Kidney glomerular epithelial cell (primary cell): Measurements from ENCODE around the gene DNAJC22.
A peak's percentile ranks its signal among the peaks of the same experiment; 100 is the strongest.
"Not testable (repeated sequence)": the region's sequence is repeated elsewhere in the genome, so short reads cannot be mapped to it uniquely, and the experiment has no call there.

Experiments used
- DNase-seq: peaks from one replicate; lab custom pipeline; 2025; lab: John Stamatoyannopoulos, UW

Gene DNAJC22

DNA sequence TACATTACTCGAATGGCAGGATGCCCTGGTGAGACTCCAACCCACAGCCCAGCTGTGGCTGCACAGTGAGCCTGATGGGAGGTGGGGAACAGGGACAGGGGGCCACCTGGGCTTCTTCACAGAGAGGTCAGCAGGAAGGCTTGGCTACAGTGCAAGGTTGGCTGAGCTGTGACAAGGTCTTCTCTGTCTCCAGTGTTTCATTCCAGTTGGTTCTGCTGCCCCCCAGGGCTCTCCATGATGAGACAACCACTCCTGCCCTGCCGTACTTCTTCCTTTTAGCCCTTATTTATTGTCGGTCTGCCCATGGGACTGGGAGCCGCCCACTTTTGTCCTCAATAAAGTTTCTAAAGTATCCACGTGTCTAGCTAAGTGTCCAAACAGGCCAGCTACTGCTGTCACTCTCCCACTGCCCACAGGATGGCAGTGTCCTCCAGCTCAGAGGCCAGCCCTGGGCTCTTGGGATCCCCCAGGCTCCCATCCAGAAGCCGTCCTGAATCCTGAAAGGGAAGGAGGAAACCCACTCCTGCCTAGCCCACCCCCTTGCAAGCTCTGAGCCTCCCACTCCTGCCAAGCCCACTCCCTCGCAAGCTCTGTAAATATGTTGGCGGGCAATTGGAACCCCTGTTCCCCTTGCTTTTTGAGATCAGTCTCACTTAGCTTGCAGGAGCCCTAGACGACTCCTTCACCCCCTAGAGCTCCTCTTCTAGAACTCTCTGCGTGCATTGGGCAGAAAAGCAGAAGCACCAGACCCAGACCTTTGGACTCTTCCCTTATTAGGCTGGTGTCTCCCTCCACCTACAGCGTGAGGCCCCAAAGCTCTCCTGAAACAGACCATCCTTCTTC is 15.1 kb upstream of the DNAJC22 start:
- peak; percentile 52 for DNase-seq

- no peak for DNase-seq
Observed at GRCh38 chr12:49332441-49332861, 14.2 kb upstream of the DNAJC22 start.

GRCh38 chr12:49332891-49333371 is 13.8 kb upstream of the DNAJC22 start:
- no peak for DNase-seq

DNA sequence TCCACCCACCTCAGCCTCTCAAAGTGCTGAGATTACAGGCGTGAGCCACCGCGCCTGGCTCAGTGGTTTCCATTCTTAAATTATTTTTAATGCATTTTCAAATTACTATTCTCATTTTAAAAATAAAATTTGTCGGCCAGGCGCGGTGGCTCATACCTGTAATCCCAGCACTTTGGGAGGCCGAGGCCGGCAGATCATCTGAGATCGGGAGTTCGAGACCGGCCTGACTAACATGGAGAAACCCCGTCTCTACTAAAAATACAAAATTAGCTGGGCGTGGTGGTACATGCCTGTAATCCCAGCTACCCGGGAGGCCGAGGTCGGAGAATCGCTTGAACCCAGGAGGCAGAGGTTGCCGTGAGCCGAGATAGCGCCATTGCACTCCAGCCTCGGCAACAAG is 12.9 kb upstream of the DNAJC22 start:
- DNase-seq = not testable (repeated sequence)

GRCh38 chr12:49334226-49334625 is 12.5 kb upstream of the DNAJC22 start:
- DNase-seq = no peak

- DNase-seq = no peak
Observed at GRCh38 chr12:49334681-49335080, 12.0 kb upstream of the DNAJC22 start.

DNA sequence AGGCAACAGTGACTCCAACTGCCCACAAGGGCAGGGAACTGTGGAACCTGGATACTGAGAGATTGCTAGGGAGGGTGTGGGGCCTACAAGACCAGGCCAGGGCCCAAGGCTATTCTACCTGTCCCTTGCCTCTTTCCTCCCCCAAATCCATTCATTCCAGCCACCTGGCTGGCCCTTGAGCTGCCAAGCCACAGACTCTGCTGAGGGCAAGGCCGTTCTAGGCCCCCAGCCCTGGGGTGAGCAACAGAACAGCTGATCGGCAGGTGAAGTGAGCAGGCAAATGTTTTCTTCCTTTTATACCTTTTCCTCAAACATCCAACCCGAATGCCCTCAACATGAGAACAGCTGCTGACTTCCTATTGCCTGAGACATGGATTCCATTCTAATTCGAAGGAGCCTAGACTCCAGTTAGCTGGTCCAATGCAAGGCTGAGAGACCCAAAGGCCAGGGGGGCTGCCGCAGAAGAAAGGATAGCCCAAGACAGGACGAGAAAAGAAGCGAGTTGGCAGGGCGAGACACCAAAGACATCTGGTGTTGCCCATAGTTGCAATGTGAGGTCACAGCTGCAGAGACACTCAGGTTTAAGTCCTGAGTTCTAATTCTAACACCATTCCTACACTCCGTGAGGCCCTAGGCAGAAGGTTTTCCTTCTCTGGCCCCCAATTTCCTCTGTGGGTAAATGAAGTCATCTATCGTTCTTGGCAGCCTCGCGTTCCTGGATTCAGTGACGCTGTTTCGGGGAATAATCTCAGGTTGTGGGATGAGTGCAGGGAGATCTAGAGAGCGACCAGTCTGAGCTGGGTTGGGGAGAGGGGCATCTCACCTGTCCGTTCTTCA is 11.4 kb upstream of the DNAJC22 start:
- no peak for DNase-seq

DNA sequence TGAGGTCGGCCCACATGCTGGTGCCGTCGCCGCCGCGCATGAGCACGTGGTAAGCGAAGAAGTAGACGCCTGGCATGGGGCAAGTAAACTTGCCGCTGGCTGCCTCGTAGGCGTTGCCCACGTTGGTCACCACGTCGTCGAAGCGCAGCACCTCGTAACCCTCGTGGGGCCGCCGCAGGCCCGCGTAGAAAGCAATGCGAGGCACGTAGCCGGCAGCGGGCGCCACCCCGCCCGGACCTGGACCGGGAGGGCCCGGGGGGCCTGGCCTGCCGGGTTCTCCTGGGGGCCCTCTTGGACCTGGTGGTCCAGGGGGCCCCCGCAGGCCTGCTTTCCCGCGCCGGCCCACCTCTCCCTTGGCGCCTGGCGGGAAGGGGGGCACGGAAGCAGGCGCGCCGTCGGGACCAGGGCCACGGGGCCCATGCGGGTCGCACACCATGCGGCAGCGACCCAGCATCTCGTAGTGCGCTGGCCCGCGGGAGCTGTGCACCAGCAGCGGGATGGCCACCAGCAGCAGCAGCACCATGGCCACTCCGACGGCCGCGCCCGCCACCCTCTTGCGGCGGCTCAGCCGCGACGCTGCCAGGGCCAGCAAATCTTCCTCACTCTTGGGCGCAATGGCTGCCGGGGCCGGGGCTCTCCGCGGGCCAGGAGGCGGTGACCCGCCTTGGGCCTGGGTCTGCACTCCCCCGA is 10.6 kb upstream of the DNAJC22 start:
- DNase-seq = no peak

DNA sequence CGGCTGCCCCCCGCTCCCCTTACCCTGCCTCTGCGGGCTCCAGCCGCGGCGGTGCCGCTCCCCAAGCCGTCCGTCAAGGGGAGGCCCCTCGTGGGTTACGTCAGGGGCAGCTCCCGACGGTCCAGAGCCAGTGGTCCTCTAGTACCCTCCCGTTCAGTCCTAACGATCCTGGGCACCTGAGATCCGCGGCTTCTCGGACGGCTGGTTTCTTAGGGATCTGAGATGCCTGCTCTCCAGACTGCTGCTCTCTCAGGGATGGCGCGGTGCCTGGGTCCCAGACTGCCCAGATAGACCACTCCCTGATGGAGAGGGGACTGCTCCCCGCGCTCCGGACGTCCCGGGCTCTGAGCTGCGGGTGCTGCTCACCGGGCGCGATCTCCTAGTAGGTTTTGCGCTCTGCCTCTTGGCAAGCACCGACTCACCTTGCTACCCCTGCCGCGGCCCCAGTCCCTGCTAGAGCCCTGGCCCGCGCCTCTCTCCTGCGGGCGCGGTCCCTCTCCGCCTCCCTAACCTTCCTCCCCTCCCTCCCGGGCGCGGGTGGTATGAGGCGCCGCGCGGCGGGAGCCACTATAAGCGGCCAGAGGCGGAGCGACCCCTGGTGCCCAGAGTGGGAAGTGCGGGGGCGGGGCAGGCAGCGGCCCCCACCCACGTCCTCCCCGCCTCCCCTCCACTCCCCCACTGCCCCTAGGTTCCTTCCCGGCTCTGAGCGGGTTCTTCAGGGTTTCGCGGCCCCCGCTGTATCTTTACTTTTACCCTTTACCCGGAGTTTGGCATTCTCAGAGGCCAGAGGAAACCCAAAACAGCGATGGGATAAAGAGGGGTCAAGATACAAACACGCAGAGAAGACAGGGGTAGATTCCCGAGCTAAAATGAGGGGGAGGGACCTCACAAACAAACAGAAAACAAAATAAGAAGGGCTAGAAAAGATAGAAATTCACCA is 9.8 kb upstream of the DNAJC22 start, which contains the start of gene C1QL4:
Gene C1QL4, minus strand, starts transcription at position 544 of the 940 bp plus-strand sequence. CDS start 711 bp downstream, outside the sequence.
- DNase-seq = peak; percentile 29

DNA sequence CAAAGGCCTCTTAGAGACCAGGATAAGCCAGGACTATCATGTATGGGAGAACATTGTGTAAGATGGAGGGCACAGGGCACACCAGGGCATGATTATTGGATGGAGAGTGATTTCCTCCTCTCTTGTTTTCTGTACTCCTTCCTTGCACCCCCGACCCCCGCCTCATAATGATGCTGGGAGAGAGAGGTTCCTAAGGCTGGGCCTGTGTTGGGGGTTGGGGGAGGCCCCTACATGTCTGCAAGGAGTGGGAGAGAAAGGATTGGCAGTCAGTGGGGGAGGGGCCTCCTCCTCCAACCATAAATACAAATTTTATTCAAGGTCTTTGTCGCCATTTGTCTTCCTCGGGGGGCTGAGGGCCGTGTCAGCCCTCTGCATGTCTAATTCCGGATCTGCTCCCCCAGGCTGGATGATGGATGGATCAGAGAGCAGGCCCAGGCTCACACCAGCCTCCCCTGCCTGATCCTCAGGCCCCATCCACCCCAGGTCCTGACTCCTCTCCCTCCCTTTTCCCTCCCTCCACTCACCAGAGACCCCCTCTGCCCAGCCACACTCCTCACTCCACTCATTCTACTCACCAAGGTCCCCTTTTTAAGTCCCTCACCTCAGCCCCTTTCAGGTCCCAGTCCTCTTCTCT is 7.7 kb upstream of the DNAJC22 start:
- no peak for DNase-seq

GRCh38 chr12:49339464-49339861 is 7.2 kb upstream of the DNAJC22 start:
- no peak for DNase-seq

DNA sequence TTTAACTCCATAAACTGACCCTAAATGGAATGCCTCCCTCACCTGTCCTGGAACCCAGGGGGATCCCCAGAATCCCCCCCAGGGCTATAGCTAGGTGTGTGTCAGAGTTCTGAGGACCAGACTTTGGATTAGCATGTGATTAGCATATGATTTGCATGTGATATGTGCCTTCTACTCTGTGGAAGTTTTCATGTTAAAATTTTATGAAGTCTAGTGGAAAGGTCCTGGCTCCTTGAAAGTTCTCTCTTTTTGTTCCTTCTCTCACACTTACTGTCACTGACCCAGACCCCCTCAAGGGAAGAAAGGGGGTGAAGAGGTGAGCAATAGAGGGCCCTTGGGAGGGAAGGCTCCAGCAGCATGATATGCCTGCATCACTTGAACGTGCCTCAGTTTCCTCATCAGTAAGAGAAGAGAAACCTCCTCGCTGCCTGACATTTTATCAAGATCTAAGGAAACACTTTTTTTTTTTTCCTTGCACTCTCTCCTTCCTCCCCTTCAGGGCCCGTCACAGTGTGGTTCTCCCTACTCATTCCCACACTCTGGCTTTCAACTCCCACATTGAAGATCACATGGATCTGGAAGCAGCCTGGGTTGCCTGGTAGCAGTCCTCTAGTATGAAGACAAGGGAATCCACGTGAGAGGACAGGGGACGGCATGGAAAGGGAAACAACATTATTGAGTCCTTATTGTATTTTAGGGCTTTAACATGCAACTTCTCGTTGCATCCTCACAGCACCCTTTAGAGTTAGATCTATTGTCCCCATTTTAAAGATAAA is 6.4 kb upstream of the DNAJC22 start:
- no peak for DNase-seq

- DNase-seq = no peak
Observed at GRCh38 chr12:49340971-49341776, 5.5 kb upstream of the DNAJC22 start.

- no peak for DNase-seq
Observed at GRCh38 chr12:49341777-49342065, 5.0 kb upstream of the DNAJC22 start.

- DNase-seq = peak; percentile 79
Observed at GRCh38 chr12:49342066-49342913, 4.4 kb upstream of the DNAJC22 start.

- DNase-seq = peak; percentile 69
Observed at GRCh38 chr12:49342914-49343731, 3.6 kb upstream of the DNAJC22 start.

- DNase-seq = no peak
Observed at GRCh38 chr12:49344486-49345050, 2.1 kb upstream of the DNAJC22 start.
